Measurements from ENCODE around the gene FAM167B. TPM values are rescaled to one million over a fixed set of nuclear protein-coding genes. Genes with fewer than 3 reads are reported as not detected.
A peak's percentile ranks its signal among the peaks of the same experiment; 100 is the strongest.

Gene FAM167B
- total RNA-seq, 2 donors from 2014 or later = 4.9 TPM; not detected in 1

DNA sequence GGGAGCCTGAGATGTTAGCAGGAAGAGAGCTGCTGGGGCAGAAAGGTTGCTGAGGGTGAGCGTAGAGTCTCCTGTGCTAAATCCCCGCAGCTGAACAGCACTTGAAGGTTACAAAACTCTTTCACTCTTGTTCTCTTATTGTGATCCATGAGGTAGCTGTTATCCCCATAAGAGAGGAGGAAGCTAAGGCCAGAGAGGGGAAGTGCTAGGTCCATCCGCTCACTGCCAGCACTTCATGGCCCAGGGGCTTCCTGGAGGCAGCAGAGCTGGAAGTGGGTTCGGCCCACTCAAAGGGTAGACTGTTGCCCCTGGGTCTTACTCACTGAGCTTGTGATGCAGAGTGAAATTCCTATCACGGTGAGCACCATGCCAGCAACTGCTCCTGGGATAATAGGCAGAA lies 30.5 kb upstream of the FAM167B start:
- 81 to 96% methylated on average over 4 to 5 of the region's 5 CpGs for WGBS, 2 donors
- DNase-seq = no peak
- no peak for ATAC-seq
- Histone ChIP-seq H3K9me3 (no peaks in the 10 kb centered on the region), H3K4me1 (peaks cover 14% of the 10 kb centered on the region), H3K27me3 (no peaks in the 10 kb centered on the region), H3K36me3 (replicated peaks in 1 of 2; ENCODE audit: insufficient read depth in 1 of 2, low read depth in 2 of 2) (no peaks in the 10 kb centered on the region), H3K27ac (no peak overlapping the region), H3K4me3 (no peak overlapping the region)
- no peak for TF ChIP-seq POLR2A (IDR thresholded peaks at IDR 0.05)
- TF ChIP-seq, protein P1, sequence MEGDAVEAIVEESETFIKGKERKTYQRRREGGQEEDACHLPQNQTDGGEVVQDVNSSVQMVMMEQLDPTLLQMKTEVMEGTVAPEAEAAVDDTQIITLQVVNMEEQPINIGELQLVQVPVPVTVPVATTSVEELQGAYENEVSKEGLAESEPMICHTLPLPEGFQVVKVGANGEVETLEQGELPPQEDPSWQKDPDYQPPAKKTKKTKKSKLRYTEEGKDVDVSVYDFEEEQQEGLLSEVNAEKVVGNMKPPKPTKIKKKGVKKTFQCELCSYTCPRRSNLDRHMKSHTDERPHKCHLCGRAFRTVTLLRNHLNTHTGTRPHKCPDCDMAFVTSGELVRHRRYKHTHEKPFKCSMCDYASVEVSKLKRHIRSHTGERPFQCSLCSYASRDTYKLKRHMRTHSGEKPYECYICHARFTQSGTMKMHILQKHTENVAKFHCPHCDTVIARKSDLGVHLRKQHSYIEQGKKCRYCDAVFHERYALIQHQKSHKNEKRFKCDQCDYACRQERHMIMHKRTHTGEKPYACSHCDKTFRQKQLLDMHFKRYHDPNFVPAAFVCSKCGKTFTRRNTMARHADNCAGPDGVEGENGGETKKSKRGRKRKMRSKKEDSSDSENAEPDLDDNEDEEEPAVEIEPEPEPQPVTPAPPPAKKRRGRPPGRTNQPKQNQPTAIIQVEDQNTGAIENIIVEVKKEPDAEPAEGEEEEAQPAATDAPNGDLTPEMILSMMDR (IDR thresholded peaks at IDR 0.05) = no peak
- intact Hi-C loops (cut with DNase I) = no loop called here

DNA sequence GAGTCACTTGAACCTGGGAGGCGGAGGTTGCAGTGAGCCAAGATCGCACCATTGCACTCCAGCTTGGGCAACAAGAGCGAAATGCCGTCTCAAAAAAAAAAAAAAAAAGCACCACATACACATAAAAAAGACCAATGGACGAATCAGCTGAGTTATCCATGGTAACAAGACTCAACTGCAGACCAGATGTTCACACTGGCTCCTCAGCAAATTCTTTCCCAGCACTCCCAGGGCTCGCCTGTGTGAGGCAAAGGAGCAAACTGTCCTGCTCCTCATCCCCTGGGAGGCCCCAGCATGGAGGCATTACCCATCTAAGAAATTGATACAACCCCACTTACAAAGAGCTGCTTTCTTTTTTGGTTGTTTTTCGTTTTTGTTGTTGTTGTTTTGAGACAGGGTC lies 28.0 kb upstream of the FAM167B start:
- intact Hi-C loops (cut with DNase I) = no loop called here
- Histone ChIP-seq H3K27ac (no peak overlapping the region), H3K4me1 (peaks cover 28% of the 10 kb centered on the region), H3K36me3 (replicated peaks in 1 of 2; ENCODE audit: insufficient read depth in 1 of 2, low read depth in 2 of 2) (no peaks in the 10 kb centered on the region), H3K9me3 (no peaks in the 10 kb centered on the region), H3K4me3 (no peak overlapping the region), H3K27me3 (no peaks in the 10 kb centered on the region)
- ATAC-seq (no peak), DNase-seq (no peak)
- TF ChIP-seq POLR2A (IDR thresholded peaks at IDR 0.05) = no peak
- TF ChIP-seq, protein P1 (IDR thresholded peaks at IDR 0.05) = no peak
- WGBS, 2 donors = 75 to 77% methylated on average over 7 of the region's 7 CpGs

DNA sequence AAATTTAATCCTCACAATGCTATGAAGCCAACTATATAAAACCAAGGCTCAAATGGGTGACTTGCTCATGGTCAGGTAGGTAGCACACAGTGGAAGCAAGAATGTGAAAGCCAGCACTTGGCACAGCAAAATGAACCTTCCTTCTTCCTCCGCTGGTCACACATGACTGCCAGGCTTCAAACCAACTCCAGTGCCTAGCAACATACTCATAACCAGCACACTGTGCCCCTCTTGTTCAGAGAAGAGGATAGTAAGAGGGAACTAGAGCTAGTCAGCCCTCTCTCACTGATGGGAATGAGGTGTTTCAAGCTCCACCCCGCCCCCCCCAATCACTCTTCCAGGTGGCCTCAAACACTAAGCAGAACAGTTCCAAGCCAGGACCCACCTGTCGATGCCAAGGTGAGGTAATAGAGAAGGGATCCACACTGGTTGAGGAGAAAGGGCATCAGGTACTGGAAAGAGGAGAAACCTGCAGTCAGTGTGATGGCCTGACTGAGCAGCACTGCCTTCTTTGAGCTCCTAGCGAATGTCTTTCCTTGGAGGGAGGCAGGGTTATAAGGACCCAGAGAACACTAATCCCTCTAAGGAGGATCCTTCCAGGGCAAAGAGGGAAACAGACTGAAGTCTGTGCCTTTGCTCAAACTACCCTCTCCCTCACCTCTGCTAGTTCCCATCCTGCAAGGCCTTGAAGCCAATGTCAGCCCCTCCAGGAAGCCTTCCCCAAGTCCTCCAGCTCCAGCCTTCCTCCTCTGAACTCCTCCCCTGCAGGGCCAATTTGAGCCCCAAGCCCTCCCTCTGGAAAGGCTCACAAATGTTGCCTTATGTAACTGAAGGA lies 26.1 kb upstream of the FAM167B start:
- ATAC-seq (no peak), DNase-seq (no peak)
- Histone ChIP-seq H3K27ac (peak overlapping the region in 1 of 4 donors; percentile 60), H3K4me1 (peaks cover 27% of the 10 kb centered on the region), H3K27me3 (no peaks in the 10 kb centered on the region), H3K36me3 (replicated peaks in 1 of 2; ENCODE audit: insufficient read depth in 1 of 2, low read depth in 2 of 2) (no peaks in the 10 kb centered on the region), H3K9me3 (no peaks in the 10 kb centered on the region), H3K4me3 (peak overlapping the region in 1 of 2 donors; percentile 84)
- 80 to 84% methylated on average over 4 of the region's 4 CpGs for WGBS, 2 donors
- intact Hi-C loops (cut with DNase I) = no loop called here
- TF ChIP-seq, protein P1 (IDR thresholded peaks at IDR 0.05) = no peak
- TF ChIP-seq POLR2A (IDR thresholded peaks at IDR 0.05) = no peak

DNA sequence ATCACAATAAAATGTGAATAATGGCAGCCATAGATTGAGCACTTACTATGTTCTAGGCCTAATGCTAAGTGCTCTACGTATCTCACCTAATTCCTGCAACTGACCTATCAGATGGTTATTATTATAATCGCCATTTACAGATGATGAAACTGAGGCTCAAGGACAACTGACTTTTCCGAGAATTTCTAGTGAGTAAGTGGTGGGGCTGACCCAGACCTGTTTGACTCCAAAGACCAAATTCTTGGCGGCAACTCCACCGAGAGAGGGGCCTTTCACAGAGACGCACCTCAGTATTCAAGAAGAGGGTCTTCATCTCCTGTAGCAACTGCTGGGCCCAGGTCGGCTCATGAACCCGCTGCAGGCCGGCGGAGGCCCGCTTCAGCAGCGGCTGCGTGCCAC lies 25.4 kb upstream of the FAM167B start:
- TF ChIP-seq, protein P1 (IDR thresholded peaks at IDR 0.05) = no peak
- no peak for TF ChIP-seq POLR2A (IDR thresholded peaks at IDR 0.05)
- WGBS, 2 donors = 4 to 5% methylated on average over 8 to 13 of the region's 13 CpGs
- no peak for DNase-seq
- Histone ChIP-seq H3K9me3 (no peaks in the 10 kb centered on the region), H3K27me3 (no peaks in the 10 kb centered on the region), H3K36me3 (replicated peaks in 1 of 2; ENCODE audit: insufficient read depth in 1 of 2, low read depth in 2 of 2) (no peaks in the 10 kb centered on the region), H3K4me1 (peaks cover 27% of the 10 kb centered on the region), H3K4me3 (peak overlapping the region; percentile 44 to 84), H3K27ac (peak overlapping the region; percentile 39 to 94 (median 74))
- intact Hi-C loops (cut with DNase I) = no loop called here
- no peak for ATAC-seq

Measured in body of pancreas (tissue), 4 donors.